ENCODE measurements around the gene RPUSD1. TPM values are rescaled to one million over a fixed set of nuclear protein-coding genes. Genes with fewer than 3 reads are reported as not detected.

The RPUSD1 gene
- total RNA-seq, 4 donors from 2014 or later, result 31.0 to 42.1 (median 37.4) TPM

GRCh38 chr16:799111-799947 lies 11.1 kb upstream of the RPUSD1 start:
- Histone ChIP-seq H3K27ac (no peak overlapping the region), H3K4me1 (peaks cover 0 to 3% (median 0%) of the 10 kb centered on the region in 4 donors), H3K36me3 (no peaks in the 10 kb centered on the region), H3K4me3 (no peak overlapping the region), H3K9me3 (no peaks in the 10 kb centered on the region), H3K27me3 (peaks cover 0 to 21% of the 10 kb centered on the region in 2 donors)
- TF ChIP-seq CTCF (IDR thresholded peaks at IDR 0.05), result no peak
- no peak for TF ChIP-seq POLR2A (IDR thresholded peaks at IDR 0.05)
- DNase-seq, result no peak

GRCh38 chr16:798666-799065 lies 10.5 kb upstream of the RPUSD1 start:
- TF ChIP-seq POLR2A (IDR thresholded peaks at IDR 0.05) (no peak), CTCF (IDR thresholded peaks at IDR 0.05) (no peak)
- Histone ChIP-seq H3K4me3 (no peak overlapping the region), H3K27ac (no peak overlapping the region), H3K9me3 (no peaks in the 10 kb centered on the region), H3K4me1 (peaks cover 0 to 3% (median 0%) of the 10 kb centered on the region in 4 donors), H3K27me3 (peaks cover 0 to 21% of the 10 kb centered on the region in 2 donors), H3K36me3 (no peaks in the 10 kb centered on the region)
- DNase-seq, result no peak

- peaks cover 0 to 3% (median 0%) of the 10 kb centered on the region in 4 donors for H3K4me1 ChIP-seq
- H3K27me3 ChIP-seq, result peaks cover 0 to 21% of the 10 kb centered on the region in 2 donors
- H3K9me3 ChIP-seq, result no peaks in the 10 kb centered on the region
- H3K4me3 ChIP-seq, result no peak overlapping the region
- TF ChIP-seq CTCF (IDR thresholded peaks at IDR 0.05) (no peak), POLR2A (IDR thresholded peaks at IDR 0.05) (no peak)
- DNase-seq, result no peak
- no peaks in the 10 kb centered on the region for H3K36me3 ChIP-seq
- no peak overlapping the region for H3K27ac ChIP-seq
These were observed 9.5 kb upstream of the RPUSD1 start for GRCh38 chr16:797686-798085.

GRCh38 chr16:797120-797420 lies 8.9 kb upstream of the RPUSD1 start:
- Histone ChIP-seq H3K27ac (no peak overlapping the region), H3K4me3 (no peak overlapping the region), H3K9me3 (no peaks in the 10 kb centered on the region), H3K36me3 (no peaks in the 10 kb centered on the region), H3K4me1 (peaks cover 0 to 3% (median 0%) of the 10 kb centered on the region in 4 donors), H3K27me3 (peaks cover 0 to 21% of the 10 kb centered on the region in 2 donors)
- DNase-seq, result no peak
- no peak for TF ChIP-seq CTCF (IDR thresholded peaks at IDR 0.05)
- TF ChIP-seq POLR2A (IDR thresholded peaks at IDR 0.05), result no peak

- peaks cover 0 to 3% (median 0%) of the 10 kb centered on the region in 4 donors for H3K4me1 ChIP-seq
- peaks cover 0 to 18% of the 10 kb centered on the region in 2 donors for H3K27me3 ChIP-seq
- H3K27ac ChIP-seq, result no peak overlapping the region
- H3K4me3 ChIP-seq, result no peak overlapping the region
- TF ChIP-seq POLR2A (IDR thresholded peaks at IDR 0.05) (no peak), CTCF (IDR thresholded peaks at IDR 0.05) (no peak)
- no peak for DNase-seq
- no peaks in the 10 kb centered on the region for H3K36me3 ChIP-seq
- no peaks in the 10 kb centered on the region for H3K9me3 ChIP-seq
These were observed 8.3 kb upstream of the RPUSD1 start for GRCh38 chr16:796296-797119.

Measured in Peyer's patch (tissue), 4 donors.